GM18505 (cell line): Measurements from ENCODE around the gene KRT6B.
"Not testable (repeated sequence)": the region's sequence is repeated elsewhere in the genome, so short reads cannot be mapped to it uniquely, and the experiment has no call there.

ENCODE experiments used
- ATAC-seq: cut with Tn5 transposase; IDR thresholded peaks from one replicate; pipeline ENCODE4 v1.9.1; 2021; ENCODE audit not compliant: unreplicated experiment
- POLR2A ChIP-seq: IDR thresholded peaks from 4 replicates; pipeline ENCODE4 v1.6.1; 2011; ENCODE audit warnings: borderline replicate concordance; ENCODE audit not compliant: insufficient read depth, insufficient read length; ENCODE audit errors: extremely low read depth

KRT6B gene

DNA sequence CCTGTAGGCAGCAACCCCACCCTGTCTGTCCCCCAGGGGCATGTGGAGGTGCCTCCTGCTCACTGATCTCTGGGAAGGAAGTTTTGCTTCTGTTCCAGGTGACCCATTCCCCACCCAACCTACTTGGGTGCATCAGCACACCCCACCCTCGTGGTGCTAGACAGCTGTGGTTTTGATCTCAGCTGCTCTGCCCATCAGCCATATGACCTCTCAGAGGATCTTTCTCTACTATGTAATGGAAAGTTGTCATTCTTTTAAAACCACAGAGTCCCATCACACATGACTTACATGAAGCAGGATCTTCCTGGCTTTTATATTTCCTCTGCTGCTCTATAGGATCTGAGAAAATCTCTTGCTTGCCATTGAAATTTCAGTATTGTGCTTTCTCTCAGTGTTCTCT, 32.3 kb downstream of the KRT6B start:
- no peak for ATAC-seq
- TF ChIP-seq POLR2A = no peak

DNA sequence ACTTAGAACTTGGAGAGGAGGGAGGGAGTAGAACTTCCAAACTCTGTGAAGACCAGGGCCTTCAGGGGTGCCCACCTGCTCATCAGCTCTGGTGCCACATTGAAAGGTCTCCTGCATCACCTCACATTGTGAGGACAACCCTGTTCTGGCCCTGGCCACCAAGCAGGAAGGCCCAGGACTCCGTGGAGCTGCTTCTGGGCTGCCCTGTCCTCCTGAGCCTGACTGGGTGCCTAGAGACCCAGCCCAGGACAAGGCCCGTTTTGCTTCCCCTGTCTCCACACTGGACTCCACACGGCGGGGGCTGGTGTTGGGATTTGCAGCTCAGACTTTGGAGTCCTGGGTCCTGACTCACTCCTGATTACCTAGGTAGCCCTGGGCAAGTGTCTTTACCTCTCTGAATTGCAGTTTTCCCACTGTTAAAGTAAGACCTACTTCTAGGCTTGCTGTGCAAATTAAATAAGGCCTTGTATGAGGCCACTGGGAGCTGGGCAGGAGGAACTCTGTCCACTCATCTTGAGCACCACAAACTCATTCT, 33.3 kb downstream of the KRT6B start:
- no peak for ATAC-seq
- no peak for TF ChIP-seq POLR2A

DNA sequence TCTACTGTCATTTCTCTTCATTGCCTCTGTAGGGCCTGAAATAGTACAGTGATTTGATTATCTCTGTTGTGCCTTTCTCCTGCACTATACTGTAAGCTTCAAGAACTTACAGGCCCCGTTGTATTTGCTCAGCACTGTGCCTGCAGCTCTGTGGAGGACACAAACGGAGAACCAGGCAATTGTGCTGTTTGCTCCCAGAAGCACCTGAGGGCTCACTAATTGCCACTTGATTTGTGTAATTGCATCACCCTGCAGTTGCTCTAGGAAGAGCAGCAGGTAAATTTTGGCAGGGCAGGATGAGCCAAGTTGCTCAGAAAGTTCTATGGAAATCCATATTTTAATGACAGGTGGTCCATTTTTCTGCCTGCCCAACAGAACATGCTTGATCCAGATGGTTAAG, 34.2 kb downstream of the KRT6B start:
- ATAC-seq = no peak
- TF ChIP-seq POLR2A = no peak

GRCh38 chr12:52416795-52417194, 35.2 kb downstream of the KRT6B start:
- no peak for ATAC-seq
- TF ChIP-seq POLR2A = no peak

DNA sequence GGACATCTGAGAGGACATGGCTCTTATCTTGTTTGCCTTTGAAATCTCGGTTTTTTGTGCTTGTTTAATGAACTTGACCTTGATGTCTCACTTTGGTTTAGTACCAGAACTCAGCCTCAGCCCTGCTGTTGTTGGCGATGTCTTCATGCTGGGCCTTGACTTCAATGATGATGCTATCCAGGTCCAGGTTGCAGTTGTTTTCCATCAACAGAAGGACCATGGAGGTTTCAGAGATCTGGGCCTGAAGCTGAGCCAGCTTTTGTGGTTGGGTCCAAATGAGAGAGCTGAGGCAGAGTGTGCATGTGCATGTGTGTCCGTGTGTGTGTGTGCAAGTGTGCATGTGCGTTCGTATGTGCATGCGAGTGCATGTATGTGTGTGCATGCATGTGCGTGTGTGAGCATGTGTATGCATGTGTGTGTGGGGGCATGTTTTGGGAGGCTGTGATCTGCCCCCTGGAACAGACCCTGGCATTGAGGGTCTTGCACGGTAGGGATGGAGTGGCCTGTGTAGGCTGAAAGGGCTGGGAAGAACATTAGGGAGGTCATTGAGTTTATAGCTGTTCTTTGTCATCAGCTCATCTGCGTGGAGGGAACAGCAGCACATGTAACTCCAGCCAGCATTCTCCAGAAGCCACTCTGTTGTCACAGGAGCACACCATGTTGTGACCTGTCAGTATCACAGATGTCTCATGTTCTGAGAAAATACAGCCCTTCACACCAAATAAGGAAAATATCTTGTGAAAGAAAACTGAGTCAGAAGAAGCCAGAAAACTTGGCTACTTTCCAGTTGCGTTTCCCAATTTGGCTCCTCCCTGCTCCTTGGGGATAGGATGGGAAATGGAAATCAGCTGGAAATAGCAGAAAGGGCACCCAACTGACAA, 35.8 kb downstream of the KRT6B start:
- no peak for TF ChIP-seq POLR2A
- no peak for ATAC-seq

GRCh38 chr12:52414936-52415335, 37.0 kb downstream of the KRT6B start:
- no peak for TF ChIP-seq POLR2A
- no peak for ATAC-seq

- no peak for ATAC-seq
- no peak for TF ChIP-seq POLR2A
Observed at GRCh38 chr12:52413782-52414345, 38.1 kb downstream of the KRT6B start.

- no peak for ATAC-seq
- TF ChIP-seq POLR2A = no peak
Observed at GRCh38 chr12:52413202-52413601, 38.7 kb downstream of the KRT6B start.

- ATAC-seq = no peak
- TF ChIP-seq POLR2A = no peak
Observed at GRCh38 chr12:52411815-52412214, 40.1 kb downstream of the KRT6B start.

- not testable (repeated sequence) for ATAC-seq
Observed at GRCh38 chr12:52410589-52411248, 41.2 kb downstream of the KRT6B start.

GRCh38 chr12:52407918-52408317, 44.0 kb downstream of the KRT6B start:
- TF ChIP-seq POLR2A = no peak
- ATAC-seq = no peak

- ATAC-seq = no peak
- TF ChIP-seq POLR2A = no peak
Observed at GRCh38 chr12:52405922-52406385, 46.0 kb downstream of the KRT6B start, which contains the start of gene KRT82. Gene KRT82, minus strand, starts transcription at chr12:52406335. Its CDS starts 58 bp downstream, at chr12:52406277.

DNA sequence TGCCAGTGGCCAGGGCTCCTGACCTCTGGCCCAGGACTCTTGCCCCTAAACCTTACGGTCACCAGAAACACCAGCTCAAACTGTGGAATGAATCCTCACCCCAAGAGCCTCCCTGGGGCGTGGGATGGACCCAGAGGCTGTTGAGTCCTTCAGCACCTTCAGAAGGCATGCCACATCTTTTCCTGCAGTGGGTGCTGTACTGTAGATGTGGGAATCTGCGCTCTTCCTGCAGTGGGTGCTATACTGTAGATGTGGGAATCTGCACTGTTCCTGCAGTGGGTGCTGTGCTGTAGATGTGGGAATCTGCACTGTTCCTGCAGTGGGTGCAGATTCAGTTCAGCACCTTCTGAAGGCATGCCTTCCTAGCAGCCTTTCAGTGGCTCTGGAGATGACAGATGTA, 47.0 kb downstream of the KRT6B start:
- TF ChIP-seq POLR2A = no peak
- no peak for ATAC-seq

DNA sequence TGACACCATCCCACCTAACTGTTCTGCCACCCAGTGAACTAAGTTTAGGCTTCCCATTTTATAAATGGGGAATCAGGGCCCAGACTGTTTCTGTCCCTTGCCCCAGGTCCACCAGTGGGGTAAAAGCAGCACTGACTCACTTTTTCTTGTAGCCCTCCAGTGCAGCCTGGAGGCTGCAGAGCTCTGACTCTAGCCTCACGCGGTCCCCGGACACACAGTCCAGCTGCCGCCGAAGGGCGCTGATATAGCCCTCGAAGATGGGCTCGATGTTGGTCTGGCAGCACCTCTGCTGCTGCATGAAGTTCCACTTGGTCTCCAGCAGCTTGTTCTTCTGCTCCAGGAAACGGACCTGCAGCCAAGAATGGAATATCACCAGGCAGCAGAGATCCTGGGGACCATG, 48.4 kb downstream of the KRT6B start:
- TF ChIP-seq POLR2A = no peak
- ATAC-seq = no peak

- ATAC-seq = no peak
- no peak for TF ChIP-seq POLR2A
Observed at GRCh38 chr12:52402873-52403540, 48.9 kb downstream of the KRT6B start.
